GM19395 (cell line): ENCODE results near the gene CLPX.
"Not testable (repeated sequence)": the region's sequence is repeated elsewhere in the genome, so short reads cannot be mapped to it uniquely, and the experiment has no call there.

Experiments used
- ATAC-seq: cut with Tn5 transposase; IDR thresholded peaks from one replicate; pipeline ENCODE4 v1.9.1; 2021; ENCODE audit warnings: mild to moderate bottlenecking, moderate library complexity; ENCODE audit not compliant: unreplicated experiment

CLPX gene

GRCh38 chr15:65105038-65105437, 80.1 kb downstream of the CLPX start:
- ATAC-seq = no peak

GRCh38 chr15:65102912-65103311, 82.2 kb downstream of the CLPX start:
- no peak for ATAC-seq

GRCh38 chr15:65101891-65102708, 83.0 kb downstream of the CLPX start:
- ATAC-seq = no peak

- ATAC-seq = no peak
Observed at GRCh38 chr15:65101411-65101890, 83.7 kb downstream of the CLPX start.

GRCh38 chr15:65100442-65100841, 84.7 kb downstream of the CLPX start:
- ATAC-seq = no peak

- not testable (repeated sequence) for ATAC-seq
Observed at GRCh38 chr15:65099801-65100200, 85.3 kb downstream of the CLPX start.

GRCh38 chr15:65099336-65099735, 85.8 kb downstream of the CLPX start:
- ATAC-seq = no peak
